Measurements from ENCODE around the gene RPS6KB1.
"Not testable (repeated sequence)": the region's sequence is repeated elsewhere in the genome, so short reads cannot be mapped to it uniquely, and the experiment has no call there.

GRCh38 chr17:59946433-59946832 lies 53.5 kb downstream of the RPS6KB1 start:
- TF ChIP-seq CTCF (IDR thresholded peaks at IDR 0.05; ENCODE audit: insufficient read depth, low read length, poor library complexity, severe bottlenecking); EZH2phosphoT487 (conservative IDR thresholded peaks at IDR 0.05; ENCODE audit: low read length): not testable (repeated sequence)
